Transverse colon (tissue), 4 donors: ENCODE data around the gene ATF6B. TPM values are rescaled to one million over a fixed set of nuclear protein-coding genes. Genes with fewer than 3 reads are reported as not detected.

Source experiments
- DNase-seq: peaks from one replicate; pipeline ENCODE4 v3.0.0-alpha.2; 2019
- H3K27ac ChIP-seq, 4 donors: fragments of 200-600 bp; sonication (generic); 2 replicates each; pipeline ENCODE4 v1.5.1; 2016 to 2018; ENCODE audit warnings: inconsistent platforms in 4 of 4
- H3K27me3 ChIP-seq: fragments of 200-600 bp; sonication (generic); 2 replicates; pipeline ENCODE4 v1.5.1; 2017; ENCODE audit warnings: inconsistent platforms
- H3K36me3 ChIP-seq, 4 donors: fragments of 200-600 bp; sonication (generic); 2 replicates each; pipeline ENCODE4 v1.5.1; 2017 to 2019; ENCODE audit warnings: inconsistent platforms in 4 of 4
- H3K4me1 ChIP-seq, 4 donors: fragments of 200-600 bp; sonication (generic); 2 replicates each; pipeline ENCODE4 v1.5.1; 2017 to 2020; ENCODE audit warnings: inconsistent platforms in 4 of 4
- H3K4me3 ChIP-seq, 4 donors: fragments of 200-600 bp; sonication (generic); 1 replicate in 1 of 4; 2 replicates in 3 of 4; pipeline versions ENCODE4 v1.5.1 to v1.6.1; 2017 to 2019; ENCODE audit warnings: inconsistent platforms in 4 of 4
- H3K9me3 ChIP-seq, 2 donors: fragments of 200-600 bp; sonication (generic); 2 replicates each; pipeline ENCODE4 v1.5.1; 2017 to 2019; ENCODE audit warnings: inconsistent platforms in 2 of 2
- EP300 ChIP-seq: sonication (generic); formaldehyde crosslinking; IDR thresholded peaks from one replicate; pipeline ENCODE4 v1.6.1; 2017; ENCODE audit warnings: antibody characterized with exemption, low read depth
- POLR2A ChIP-seq: fragments of 450-650 bp; IDR thresholded peaks from one replicate; pipeline ENCODE4 v1.6.1; 2016; ENCODE audit warnings: antibody characterized with exemption, mild to moderate bottlenecking, moderate library complexity
- POLR2AphosphoS5 ChIP-seq, 3 donors: sonication (generic); formaldehyde crosslinking; IDR thresholded peaks; one replicate each; pipeline ENCODE4 v1.6.1; 2016; ENCODE audit warnings: antibody characterized with exemption in 3 of 3
- WGBS, 2 donors: methylation state at CpG; one replicate each; pipeline ENCODE4 v1.1.5; 2018; ENCODE audit warnings: low coverage in 1 of 2; 5-methylcytosine and 5-hydroxymethylcytosine counted together
- in situ Hi-C, 4 donors: fragments of 200-750 bp; cut with MboI; loops; one replicate each; pipeline versions ENCODE4 v1.15.0 to v1.15.1; 2017; ENCODE audit warnings: low sequenced_read_pairs in 3 of 4, low pct_ligation_motif_present in 1 of 4, low pct_unique_long_range_greater_than_20kb in 1 of 4
- intact Hi-C: fragments of 100-400 bp; cut with DNase I; formaldehyde crosslinking; loops from one replicate; pipeline ENCODE4 v1.15.1; 2023; ENCODE audit warnings: low total_unique reads
- total RNA-seq, 4 donors: library from RNA; depleted of rRNA; stranded (reverse); fragments of >200 nt; gene quantifications; one replicate each; pipeline ENCODE4 v1.1.0, GENCODE V29; 2016
- TF ChIP-seq, protein P1 (sequence below), 5 experiments: fragments of 200-600 bp in 3 of 5; fragments of 450-650 bp in 2 of 5; sonication (generic) in 3 of 5; IDR thresholded peaks; 1 replicate in 2 of 5; 2 replicates in 3 of 5; pipeline ENCODE4 v1.5.1; 2016 to 2017; ENCODE audit warnings: antibody characterized with exemption in 5 of 5, inconsistent platforms in 3 of 5, mild to moderate bottlenecking in 2 of 5, moderate library complexity in 1 of 5

The ATF6B gene
- total RNA-seq, 4 donors from 2014 or later: 59.0 to 139 (median 98.5) TPM

DNA sequence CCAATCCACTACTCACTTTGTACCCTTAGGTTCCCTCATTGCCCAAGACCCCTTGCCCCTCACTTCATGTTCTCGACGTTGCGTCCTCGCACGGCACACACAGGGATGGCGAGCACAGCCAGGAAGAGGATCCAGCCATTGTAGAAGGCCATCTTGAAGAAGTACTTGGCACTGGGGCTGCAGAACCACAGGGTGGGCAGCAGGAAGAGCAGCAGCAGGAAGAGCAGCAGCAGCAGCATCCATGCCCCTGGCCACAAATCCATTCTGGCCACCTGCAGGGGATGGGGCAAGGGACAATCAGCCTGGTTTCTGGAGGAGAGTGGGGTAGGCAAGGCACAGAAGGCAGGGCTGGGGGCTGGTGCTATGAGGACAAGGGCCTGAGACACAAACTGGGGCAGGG is 43.2 kb upstream of the ATF6B start:
- H3K36me3 ChIP-seq: peaks cover 0 to 12% (median 0%) of the 10 kb centered on the region in 4 donors
- 99 to 100% methylated on average over 4 to 6 of the region's 6 CpGs for WGBS, 2 donors
- H3K27me3 ChIP-seq: no peaks in the 10 kb centered on the region
- no peak overlapping the region for H3K27ac ChIP-seq
- no peak for DNase-seq
- H3K4me3 ChIP-seq: no peak overlapping the region
- peaks cover 8 to 26% (median 13%) of the 10 kb centered on the region in 4 donors for H3K4me1 ChIP-seq
- no peaks in the 10 kb centered on the region for H3K9me3 ChIP-seq
- TF ChIP-seq POLR2A: no peak
- in situ Hi-C loops: no loop called here
- intact Hi-C loops: no loop called here

DNA sequence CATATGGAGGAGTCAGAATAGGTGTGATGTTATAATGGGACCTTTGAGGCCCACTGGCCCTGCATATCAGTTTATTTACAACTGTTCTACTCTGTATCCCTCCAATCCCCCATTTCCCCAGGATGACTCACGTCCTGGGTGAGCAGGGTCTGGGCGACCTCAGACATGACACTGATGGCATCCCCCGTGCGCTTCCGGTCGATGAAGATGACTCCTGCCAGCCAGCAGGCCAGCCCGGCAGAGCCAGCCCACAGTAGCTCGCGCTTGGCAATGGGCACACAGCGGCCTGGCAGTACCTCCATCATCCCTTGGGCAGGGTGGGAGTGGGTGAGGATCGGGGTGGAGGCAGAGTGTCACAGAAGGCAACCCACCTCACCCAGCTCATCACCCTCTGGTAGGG is 42.2 kb upstream of the ATF6B start:
- Histone ChIP-seq H3K4me1 (peaks cover 6 to 22% (median 9%) of the 10 kb centered on the region in 4 donors), H3K4me3 (no peak overlapping the region), H3K36me3 (peaks cover 0 to 12% (median 0%) of the 10 kb centered on the region in 4 donors), H3K9me3 (no peaks in the 10 kb centered on the region), H3K27ac (no peak overlapping the region), H3K27me3 (no peaks in the 10 kb centered on the region)
- TF ChIP-seq POLR2AphosphoS5 (IDR thresholded peaks at IDR 0.05) (no peak), EP300 (no peak), POLR2A (no peak)
- TF ChIP-seq, protein P1, sequence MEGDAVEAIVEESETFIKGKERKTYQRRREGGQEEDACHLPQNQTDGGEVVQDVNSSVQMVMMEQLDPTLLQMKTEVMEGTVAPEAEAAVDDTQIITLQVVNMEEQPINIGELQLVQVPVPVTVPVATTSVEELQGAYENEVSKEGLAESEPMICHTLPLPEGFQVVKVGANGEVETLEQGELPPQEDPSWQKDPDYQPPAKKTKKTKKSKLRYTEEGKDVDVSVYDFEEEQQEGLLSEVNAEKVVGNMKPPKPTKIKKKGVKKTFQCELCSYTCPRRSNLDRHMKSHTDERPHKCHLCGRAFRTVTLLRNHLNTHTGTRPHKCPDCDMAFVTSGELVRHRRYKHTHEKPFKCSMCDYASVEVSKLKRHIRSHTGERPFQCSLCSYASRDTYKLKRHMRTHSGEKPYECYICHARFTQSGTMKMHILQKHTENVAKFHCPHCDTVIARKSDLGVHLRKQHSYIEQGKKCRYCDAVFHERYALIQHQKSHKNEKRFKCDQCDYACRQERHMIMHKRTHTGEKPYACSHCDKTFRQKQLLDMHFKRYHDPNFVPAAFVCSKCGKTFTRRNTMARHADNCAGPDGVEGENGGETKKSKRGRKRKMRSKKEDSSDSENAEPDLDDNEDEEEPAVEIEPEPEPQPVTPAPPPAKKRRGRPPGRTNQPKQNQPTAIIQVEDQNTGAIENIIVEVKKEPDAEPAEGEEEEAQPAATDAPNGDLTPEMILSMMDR (IDR thresholded peaks at IDR 0.05): no peak
- WGBS, 2 donors: 80 to 97% methylated on average over 4 to 11 of the region's 11 CpGs
- intact Hi-C loops (no loop called here), in situ Hi-C loops (no loop called here)
- DNase-seq: no peak

DNA sequence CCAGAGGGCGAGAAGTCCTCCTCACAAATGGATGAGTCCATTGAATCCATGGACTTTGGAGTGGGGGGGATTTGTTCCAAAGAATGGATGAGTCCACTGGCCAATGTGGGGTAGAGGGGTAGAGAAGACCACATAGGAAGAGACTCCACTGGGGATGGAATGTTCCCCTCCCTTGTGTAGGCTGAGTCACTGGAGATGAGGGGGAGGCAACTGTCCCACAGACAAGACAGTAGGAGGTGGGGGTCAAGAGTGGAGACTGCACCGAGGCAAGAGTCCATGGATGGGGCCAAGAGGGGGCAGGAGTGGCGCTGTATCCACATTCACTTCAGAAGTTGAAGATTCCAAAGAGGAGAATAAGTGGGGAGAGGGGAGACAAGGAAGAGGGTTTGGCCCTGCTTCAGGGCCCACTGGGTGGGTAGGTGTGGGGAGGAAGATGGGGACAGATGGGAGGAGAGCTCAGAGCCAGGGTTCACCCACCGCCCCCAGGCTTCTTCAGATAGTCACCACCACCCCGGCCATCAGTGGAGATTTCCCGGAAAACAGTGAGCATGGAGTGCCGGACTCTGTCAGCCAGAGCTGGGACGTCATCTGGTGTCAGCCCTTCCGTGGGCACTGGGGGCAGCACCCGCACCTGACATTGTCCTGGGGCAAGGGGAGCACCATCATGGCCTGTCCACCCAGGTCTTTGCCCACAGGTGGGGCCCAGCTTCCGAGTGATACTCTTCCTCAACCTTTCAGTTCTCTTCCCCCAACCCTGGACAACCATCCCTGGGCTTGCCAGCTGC is 41.0 kb upstream of the ATF6B start:
- Histone ChIP-seq H3K4me3 (no peak overlapping the region), H3K4me1 (peaks cover 0 to 11% (median 2%) of the 10 kb centered on the region in 4 donors), H3K27me3 (no peaks in the 10 kb centered on the region), H3K9me3 (no peaks in the 10 kb centered on the region), H3K27ac (no peak overlapping the region), H3K36me3 (peaks cover 0 to 12% (median 0%) of the 10 kb centered on the region in 4 donors)
- TF ChIP-seq POLR2AphosphoS5 (IDR thresholded peaks at IDR 0.05): no peak
- no peak for TF ChIP-seq POLR2A
- TF ChIP-seq, protein P1 (IDR thresholded peaks at IDR 0.05): no peak
- no peak for TF ChIP-seq EP300
- no peak for DNase-seq
- intact Hi-C loops (no loop called here), in situ Hi-C loops (no loop called here)
- 76% methylated on average over 11 of the region's 11 CpGs; no CpG with 5 or more reads in 1 of the 2 donors for WGBS, 2 donors

DNA sequence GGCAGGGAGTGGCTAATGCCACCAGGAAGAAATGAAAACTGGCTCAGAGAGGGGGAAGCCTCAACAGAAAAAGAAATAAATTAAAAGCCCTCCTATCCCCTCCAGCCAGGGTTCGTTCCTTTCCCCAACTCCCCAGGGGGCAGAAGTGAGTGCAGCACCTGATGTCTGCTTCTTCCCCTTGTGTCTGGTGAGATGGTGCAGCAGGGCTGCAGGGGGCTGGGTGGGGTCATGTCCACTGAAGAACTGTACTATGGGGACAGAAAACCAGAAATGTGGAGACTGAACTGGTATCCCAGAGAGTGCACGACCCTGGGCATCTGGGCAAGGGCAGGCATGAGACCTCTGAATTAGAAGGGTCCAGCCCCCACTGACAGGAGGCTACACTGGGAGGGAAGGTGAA is 40.3 kb upstream of the ATF6B start:
- 77% methylated on average over 2 of the region's 2 CpGs; no CpG with 5 or more reads in 1 of the 2 donors for WGBS, 2 donors
- H3K4me3 ChIP-seq: no peak overlapping the region
- DNase-seq: no peak
- H3K27ac ChIP-seq: no peak overlapping the region
- H3K9me3 ChIP-seq: no peaks in the 10 kb centered on the region
- H3K27me3 ChIP-seq: no peaks in the 10 kb centered on the region
- peaks cover 0 to 12% (median 0%) of the 10 kb centered on the region in 4 donors for H3K36me3 ChIP-seq
- intact Hi-C loops (no loop called here), in situ Hi-C loops (no loop called here)
- H3K4me1 ChIP-seq: peaks cover 0 to 6% (median 2%) of the 10 kb centered on the region in 4 donors
- TF ChIP-seq EP300 (no peak), POLR2A (no peak), POLR2AphosphoS5 (IDR thresholded peaks at IDR 0.05) (no peak)
- TF ChIP-seq, protein P1 (IDR thresholded peaks at IDR 0.05): no peak
